Esophagus muscularis mucosa (tissue), 4 donors: ENCODE measurements around the gene CRTC1. TPM values are rescaled to one million over a fixed set of nuclear protein-coding genes. Genes with fewer than 3 reads are reported as not detected.

Experiments
- DNase-seq: peaks from one replicate; pipeline ENCODE4 v3.0.0-alpha.2; 2017; ENCODE audit errors: extremely low spot score
- H3K27ac ChIP-seq, 4 donors: fragments of 200-600 bp; sonication (generic); replicated peaks in 1 of 4; 1 replicate in 3 of 4; 2 replicates in 1 of 4; pipeline ENCODE4 v1.5.1; 2016 to 2019; ENCODE audit warnings: mild to moderate bottlenecking in 1 of 4
- H3K27me3 ChIP-seq, 4 donors: fragments of 200-600 bp; sonication (generic); one replicate each; pipeline versions ENCODE4 v1.5.1 to v1.6.0; 2016 to 2019
- H3K36me3 ChIP-seq, 4 donors: fragments of 200-600 bp; sonication (generic); one replicate each; pipeline ENCODE4 v1.5.1; 2016 to 2019
- H3K4me1 ChIP-seq, 4 donors: fragments of 200-600 bp; sonication (generic); one replicate each; pipeline ENCODE4 v1.5.1; 2016 to 2019
- H3K4me3 ChIP-seq, 4 donors: fragments of 200-600 bp; sonication (generic); 1 replicate in 2 of 4; 2 replicates in 2 of 4; pipeline ENCODE4 v1.5.1; 2016 to 2019; ENCODE audit warnings: mild to moderate bottlenecking in 4 of 4, moderate library complexity in 1 of 4
- H3K9me3 ChIP-seq, 4 donors: fragments of 200-600 bp; sonication (generic); 1 replicate in 3 of 4; 2 replicates in 1 of 4; pipeline ENCODE4 v1.5.1; 2016 to 2019
- CTCF ChIP-seq, 3 experiments: fragments of 200-600 bp in 2 of 3; fragments of 450-650 bp in 1 of 3; sonication (generic) in 2 of 3; IDR thresholded peaks; one replicate each; pipeline ENCODE4 v1.5.1; 2017 to 2019; ENCODE audit warnings: antibody characterized with exemption in 3 of 3, mild to moderate bottlenecking in 2 of 3, moderate library complexity in 1 of 3
- EP300 ChIP-seq: sonication (generic); formaldehyde crosslinking; IDR thresholded peaks from one replicate; pipeline ENCODE4 v1.6.1; 2017; ENCODE audit warnings: antibody characterized with exemption
- POLR2A ChIP-seq: fragments of 450-650 bp; IDR thresholded peaks from one replicate; pipeline ENCODE4 v1.6.1; 2017; ENCODE audit warnings: antibody characterized with exemption, moderate library complexity, mild to moderate bottlenecking, low read depth
- POLR2AphosphoS5 ChIP-seq, 2 donors: sonication (generic); formaldehyde crosslinking; IDR thresholded peaks; one replicate each; pipeline ENCODE4 v1.6.1; 2017; ENCODE audit warnings: antibody characterized with exemption in 2 of 2
- WGBS: methylation state at CpG from one replicate; pipeline ENCODE4 v1.1.5; 2018; 5-methylcytosine and 5-hydroxymethylcytosine counted together
- intact Hi-C: fragments of 100-400 bp; cut with DNase I; formaldehyde crosslinking; loops from one replicate; pipeline ENCODE4 v1.15.1; 2023
- total RNA-seq, 4 donors: library from RNA; depleted of rRNA; stranded (reverse); fragments of >200 nt; gene quantifications; one replicate each; pipeline versions ENCODE4 v1.1.0 to v1.2.1, GENCODE V29; 2016

Gene CRTC1
- total RNA-seq, 4 donors from 2014 or later = 5.3 to 10.1 (median 6.6) TPM

GRCh38 chr19:18741124-18742121 is 57.9 kb downstream of the CRTC1 start:
- H3K27me3 ChIP-seq = no peaks in the 10 kb centered on the region
- TF ChIP-seq POLR2AphosphoS5 (IDR thresholded peaks at IDR 0.05) (no peak), CTCF (IDR thresholded peaks at IDR 0.05) (no peak), EP300 (no peak), POLR2A (no peak)
- H3K4me1 ChIP-seq = peaks cover 22 to 45% (median 33%) of the 10 kb centered on the region in 4 donors
- no peak for DNase-seq
- no peaks in the 10 kb centered on the region for H3K9me3 ChIP-seq
- intact Hi-C loops = no loop called here
- WGBS = 67% methylated on average over 4 of the region's 27 CpGs
- no peak overlapping the region for H3K27ac ChIP-seq
- H3K4me3 ChIP-seq = no peak overlapping the region
- H3K36me3 ChIP-seq = peaks cover 0 to 9% (median 2%) of the 10 kb centered on the region in 4 donors

- TF ChIP-seq CTCF (IDR thresholded peaks at IDR 0.05) (no peak), EP300 (no peak), POLR2A (no peak), POLR2AphosphoS5 (IDR thresholded peaks at IDR 0.05) (no peak)
- DNase-seq = no peak
- Histone ChIP-seq H3K9me3 (no peaks in the 10 kb centered on the region), H3K4me3 (no peak overlapping the region), H3K27ac (no peak overlapping the region), H3K4me1 (peaks cover 22 to 45% (median 35%) of the 10 kb centered on the region in 4 donors), H3K27me3 (no peaks in the 10 kb centered on the region), H3K36me3 (peaks cover 0 to 9% (median 2%) of the 10 kb centered on the region in 4 donors)
- intact Hi-C loops = no loop called here
- WGBS = 100% methylated on average over 3 of the region's 14 CpGs
These were observed 58.8 kb downstream of the CRTC1 start for GRCh38 chr19:18742324-18742723.

DNA sequence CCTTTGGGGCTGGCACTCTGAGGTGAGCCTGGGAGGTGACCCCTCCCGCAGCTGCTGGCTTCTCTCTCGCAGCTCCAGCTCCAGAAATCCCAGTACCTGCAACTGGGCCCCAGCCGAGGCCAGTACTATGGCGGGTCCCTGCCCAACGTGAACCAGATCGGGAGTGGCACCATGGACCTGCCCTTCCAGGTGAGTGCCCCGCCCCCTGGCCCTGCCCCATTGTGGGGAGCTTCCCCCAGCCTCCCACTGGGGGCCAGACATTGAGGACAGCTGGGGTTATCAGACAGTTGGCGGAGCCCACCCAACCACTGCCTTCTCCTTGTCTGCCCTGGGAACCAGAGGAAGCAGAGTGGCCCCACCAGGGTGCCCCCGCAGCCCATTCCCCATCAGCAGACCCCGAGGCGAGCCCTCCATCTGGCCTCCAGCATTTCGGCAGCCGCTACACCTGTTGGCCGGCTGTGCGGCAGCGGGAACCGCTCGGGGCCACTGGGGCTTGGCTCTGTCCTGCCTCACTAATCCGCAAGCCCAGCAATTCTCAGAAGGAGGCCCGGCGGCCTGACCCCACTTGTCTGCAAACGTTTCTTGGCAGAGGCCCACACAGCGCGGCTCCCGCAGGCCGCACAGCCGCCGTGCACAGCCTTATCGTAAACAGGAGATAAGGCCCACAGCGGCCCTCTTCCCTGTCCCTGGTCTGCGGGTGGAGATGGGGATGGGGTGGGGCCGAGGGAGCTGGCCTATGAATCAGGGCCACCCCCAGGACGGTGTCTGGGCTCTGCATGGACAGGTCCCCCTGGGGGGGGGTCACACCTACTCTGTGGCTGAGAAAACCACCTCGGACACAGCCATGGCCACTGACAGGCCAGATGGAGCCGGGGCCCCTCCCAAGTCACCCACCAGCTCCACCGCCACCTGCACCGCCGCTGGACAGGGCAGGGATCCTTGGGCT is 59.6 kb downstream of the CRTC1 start:
- H3K4me3 ChIP-seq = no peak overlapping the region
- H3K27ac ChIP-seq = no peak overlapping the region
- no peaks in the 10 kb centered on the region for H3K27me3 ChIP-seq
- H3K36me3 ChIP-seq = peaks cover 0 to 9% (median 2%) of the 10 kb centered on the region in 4 donors
- no peaks in the 10 kb centered on the region for H3K9me3 ChIP-seq
- TF ChIP-seq CTCF (IDR thresholded peaks at IDR 0.05) (no peak), POLR2A (no peak), EP300 (no peak), POLR2AphosphoS5 (IDR thresholded peaks at IDR 0.05) (no peak)
- intact Hi-C loops = no loop called here
- H3K4me1 ChIP-seq = peaks cover 22 to 45% (median 35%) of the 10 kb centered on the region in 4 donors
- WGBS = 77% methylated on average over 31 of the region's 38 CpGs
- DNase-seq = no peak

DNA sequence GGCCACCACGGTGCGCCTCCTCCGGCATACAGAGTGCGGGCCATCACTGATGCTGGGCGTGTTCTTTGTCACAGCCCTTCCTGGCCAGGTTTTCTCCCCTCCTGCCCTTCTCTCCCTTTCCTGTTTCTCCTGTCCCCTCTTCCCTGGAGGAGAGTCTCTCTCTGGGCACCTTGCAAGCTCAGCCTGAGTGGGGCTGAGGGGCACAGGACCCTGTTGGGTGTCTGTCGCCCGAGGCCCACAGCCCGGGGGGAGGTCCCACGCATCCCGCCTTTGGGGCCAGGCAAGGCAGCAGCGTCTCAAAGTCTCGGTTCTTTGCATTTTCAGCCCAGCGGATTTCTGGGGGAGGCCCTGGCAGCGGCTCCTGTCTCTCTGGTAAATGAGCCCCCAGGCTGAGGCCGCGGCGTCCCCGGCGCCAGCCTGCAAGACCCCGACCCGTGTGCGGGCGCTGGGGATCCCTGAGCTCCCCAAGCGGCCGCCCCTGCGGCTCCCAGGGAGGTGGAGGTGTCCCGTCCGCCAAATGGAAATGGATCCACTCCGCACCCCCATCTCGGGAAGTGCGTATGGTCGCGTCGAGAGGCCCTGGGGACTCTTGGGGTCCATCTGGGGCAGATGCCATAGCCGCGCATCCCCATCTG is 60.4 kb downstream of the CRTC1 start:
- no peak overlapping the region for H3K4me3 ChIP-seq
- H3K36me3 ChIP-seq = peaks cover 0 to 12% (median 2%) of the 10 kb centered on the region in 4 donors
- WGBS = 93% methylated on average over 25 of the region's 36 CpGs
- DNase-seq = no peak
- no peaks in the 10 kb centered on the region for H3K9me3 ChIP-seq
- intact Hi-C loops = no loop called here
- no peaks in the 10 kb centered on the region for H3K27me3 ChIP-seq
- no peak overlapping the region for H3K27ac ChIP-seq
- TF ChIP-seq POLR2AphosphoS5 (IDR thresholded peaks at IDR 0.05) (no peak), CTCF (IDR thresholded peaks at IDR 0.05) (no peak), EP300 (no peak), POLR2A (no peak)
- H3K4me1 ChIP-seq = peaks cover 22 to 45% (median 35%) of the 10 kb centered on the region in 4 donors
